K562 (cell line): ENCODE measurements around the gene DGUOK.

Experiments
- CEBPB ChIP-seq: fragments of 450-650 bp; IDR thresholded peaks from 2 replicates; pipeline ENCODE4 v1.6.1; 2016; ENCODE audit warnings: missing genetic modification characterization, missing compliant biosample characterization
- HEY1 ChIP-seq: fragments of 250-450 bp; sonication (Bioruptor Pico); IDR thresholded peaks from 2 replicates; pipeline ENCODE4 v1.5.0; 2020; ENCODE audit warnings: mild to moderate bottlenecking, moderate library complexity, borderline replicate concordance
- PHF8 ChIP-seq: fragments of 200-600 bp; sonication (generic); IDR thresholded peaks from 2 replicates; pipeline ENCODE4 v1.6.1; 2012; ENCODE audit warnings: mixed run types, mild to moderate bottlenecking, inconsistent platforms, low read length, moderate library complexity, borderline replicate concordance
- PTTG1 ChIP-seq: fragments of 450-650 bp; IDR thresholded peaks from 2 replicates; pipeline ENCODE4 v1.6.1; 2016; ENCODE audit warnings: low read depth, mild to moderate bottlenecking, missing genetic modification characterization, missing compliant biosample characterization
- RFX1 ChIP-seq: fragments of 450-650 bp; IDR thresholded peaks from 2 replicates; pipeline ENCODE4 v1.6.1; 2016; ENCODE audit warnings: mild to moderate bottlenecking, moderate library complexity
- ZNF133 ChIP-seq: fragments of 250-450 bp; sonication (Bioruptor Pico); IDR thresholded peaks from 2 replicates; pipeline ENCODE4 v1.4.0; 2020; ENCODE audit warnings: mild to moderate bottlenecking
- ZNF23 ChIP-seq: fragments of 250-450 bp; sonication (Bioruptor Pico); IDR thresholded peaks from 2 replicates; pipeline ENCODE4 v1.4.0; 2020; ENCODE audit warnings: mild to moderate bottlenecking
- TF ChIP-seq, protein P1 (sequence below), 3 experiments: IDR thresholded peaks in 2 of 3; conservative IDR thresholded peaks in 1 of 3; 2 replicates each; pipeline ENCODE4 v1.5.1; 2011 to 2012; ENCODE audit warnings: low read length in 3 of 3, mild to moderate bottlenecking in 3 of 3, control low read depth in 2 of 3, improper control_type of control experiment in 1 of 3, inconsistent platforms in 1 of 3, low read depth in 1 of 3, mixed read lengths in 1 of 3, moderate library complexity in 1 of 3; ENCODE audit not compliant: insufficient read depth in 2 of 3
- TF ChIP-seq, protein P2 (sequence below): sonication (generic); formaldehyde crosslinking; IDR thresholded peaks from 2 replicates; pipeline ENCODE4 v1.8.0; 2022; ENCODE audit warnings: missing genetic modification reagents, mild to moderate bottlenecking, borderline replicate concordance

DNA sequence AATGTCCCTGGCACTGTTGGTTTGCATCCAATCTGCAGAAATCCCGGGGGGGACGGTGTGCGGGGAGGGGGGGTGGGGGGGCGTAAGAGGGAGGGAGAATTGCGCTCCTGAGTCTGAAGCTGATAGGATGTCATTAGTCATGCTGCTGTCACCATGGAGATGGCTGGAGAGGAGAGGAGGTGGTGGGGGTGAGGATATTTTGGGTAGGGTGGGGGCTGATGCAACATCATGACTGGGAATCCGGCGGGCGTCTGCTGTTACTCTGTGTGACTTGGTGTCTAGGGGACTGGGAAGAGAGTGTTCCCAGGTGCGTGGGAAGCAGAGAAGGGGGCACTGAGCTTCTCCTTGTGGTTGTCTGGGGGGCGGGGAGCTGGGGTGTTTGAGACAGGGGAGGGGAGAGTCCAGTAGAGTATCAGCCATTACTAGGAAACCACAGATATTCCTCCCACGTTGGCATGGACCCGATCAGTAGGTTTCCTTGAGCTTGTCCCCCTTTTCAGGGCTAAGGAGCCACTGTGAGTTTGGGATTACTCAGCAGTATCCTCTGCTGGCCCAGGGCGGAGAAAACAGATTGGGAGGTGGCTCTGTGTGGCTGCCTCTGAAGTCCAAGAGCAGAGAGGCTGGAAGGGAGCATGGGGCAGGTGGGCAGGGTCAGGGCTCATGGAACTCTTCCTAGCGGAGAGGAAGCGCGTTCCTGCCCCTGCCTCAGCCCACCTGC is 77.0 kb downstream of the DGUOK start:
- TF ChIP-seq ZNF23 (CRISPR knock-in tag) (no peak), HEY1 (CRISPR knock-in tag) (no peak), PHF8 (no peak), CEBPB (tag) (no peak), RFX1 (peak; percentile 86), ZNF133 (CRISPR knock-in tag) (no peak), PTTG1 (tag) (no peak)
- TF ChIP-seq, protein P1, sequence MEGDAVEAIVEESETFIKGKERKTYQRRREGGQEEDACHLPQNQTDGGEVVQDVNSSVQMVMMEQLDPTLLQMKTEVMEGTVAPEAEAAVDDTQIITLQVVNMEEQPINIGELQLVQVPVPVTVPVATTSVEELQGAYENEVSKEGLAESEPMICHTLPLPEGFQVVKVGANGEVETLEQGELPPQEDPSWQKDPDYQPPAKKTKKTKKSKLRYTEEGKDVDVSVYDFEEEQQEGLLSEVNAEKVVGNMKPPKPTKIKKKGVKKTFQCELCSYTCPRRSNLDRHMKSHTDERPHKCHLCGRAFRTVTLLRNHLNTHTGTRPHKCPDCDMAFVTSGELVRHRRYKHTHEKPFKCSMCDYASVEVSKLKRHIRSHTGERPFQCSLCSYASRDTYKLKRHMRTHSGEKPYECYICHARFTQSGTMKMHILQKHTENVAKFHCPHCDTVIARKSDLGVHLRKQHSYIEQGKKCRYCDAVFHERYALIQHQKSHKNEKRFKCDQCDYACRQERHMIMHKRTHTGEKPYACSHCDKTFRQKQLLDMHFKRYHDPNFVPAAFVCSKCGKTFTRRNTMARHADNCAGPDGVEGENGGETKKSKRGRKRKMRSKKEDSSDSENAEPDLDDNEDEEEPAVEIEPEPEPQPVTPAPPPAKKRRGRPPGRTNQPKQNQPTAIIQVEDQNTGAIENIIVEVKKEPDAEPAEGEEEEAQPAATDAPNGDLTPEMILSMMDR (IDR thresholded peaks at IDR 0.05 in 2 of 3, conservative IDR thresholded peaks at IDR 0.05 in 1 of 3; ENCODE audit: insufficient read depth in 2 of 3, low read depth in 1 of 3, low read length in 3 of 3) = no peak
- TF ChIP-seq, protein P2, sequence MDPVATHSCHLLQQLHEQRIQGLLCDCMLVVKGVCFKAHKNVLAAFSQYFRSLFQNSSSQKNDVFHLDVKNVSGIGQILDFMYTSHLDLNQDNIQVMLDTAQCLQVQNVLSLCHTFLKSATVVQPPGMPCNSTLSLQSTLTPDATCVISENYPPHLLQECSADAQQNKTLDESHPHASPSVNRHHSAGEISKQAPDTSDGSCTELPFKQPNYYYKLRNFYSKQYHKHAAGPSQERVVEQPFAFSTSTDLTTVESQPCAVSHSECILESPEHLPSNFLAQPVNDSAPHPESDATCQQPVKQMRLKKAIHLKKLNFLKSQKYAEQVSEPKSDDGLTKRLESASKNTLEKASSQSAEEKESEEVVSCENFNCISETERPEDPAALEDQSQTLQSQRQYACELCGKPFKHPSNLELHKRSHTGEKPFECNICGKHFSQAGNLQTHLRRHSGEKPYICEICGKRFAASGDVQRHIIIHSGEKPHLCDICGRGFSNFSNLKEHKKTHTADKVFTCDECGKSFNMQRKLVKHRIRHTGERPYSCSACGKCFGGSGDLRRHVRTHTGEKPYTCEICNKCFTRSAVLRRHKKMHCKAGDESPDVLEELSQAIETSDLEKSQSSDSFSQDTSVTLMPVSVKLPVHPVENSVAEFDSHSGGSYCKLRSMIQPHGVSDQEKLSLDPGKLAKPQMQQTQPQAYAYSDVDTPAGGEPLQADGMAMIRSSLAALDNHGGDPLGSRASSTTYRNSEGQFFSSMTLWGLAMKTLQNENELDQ = no peak
